HG03103 (cell line): ENCODE results near the gene SAMD1.

ENCODE experiments used
- ATAC-seq: cut with Tn5 transposase; IDR thresholded peaks from one replicate; pipeline ENCODE4 v1.9.1; 2021; ENCODE audit warnings: low read depth; ENCODE audit not compliant: unreplicated experiment

SAMD1 gene

GRCh38 chr19:14090509-14091080 is at the start of gene SAMD1:
SAMD1 (minus strand) TSS chr19:14090751.
- ATAC-seq = peak; percentile 30

GRCh38 chr19:14139944-14140343 is 49.4 kb upstream of the SAMD1 start:
- ATAC-seq = no peak

DNA sequence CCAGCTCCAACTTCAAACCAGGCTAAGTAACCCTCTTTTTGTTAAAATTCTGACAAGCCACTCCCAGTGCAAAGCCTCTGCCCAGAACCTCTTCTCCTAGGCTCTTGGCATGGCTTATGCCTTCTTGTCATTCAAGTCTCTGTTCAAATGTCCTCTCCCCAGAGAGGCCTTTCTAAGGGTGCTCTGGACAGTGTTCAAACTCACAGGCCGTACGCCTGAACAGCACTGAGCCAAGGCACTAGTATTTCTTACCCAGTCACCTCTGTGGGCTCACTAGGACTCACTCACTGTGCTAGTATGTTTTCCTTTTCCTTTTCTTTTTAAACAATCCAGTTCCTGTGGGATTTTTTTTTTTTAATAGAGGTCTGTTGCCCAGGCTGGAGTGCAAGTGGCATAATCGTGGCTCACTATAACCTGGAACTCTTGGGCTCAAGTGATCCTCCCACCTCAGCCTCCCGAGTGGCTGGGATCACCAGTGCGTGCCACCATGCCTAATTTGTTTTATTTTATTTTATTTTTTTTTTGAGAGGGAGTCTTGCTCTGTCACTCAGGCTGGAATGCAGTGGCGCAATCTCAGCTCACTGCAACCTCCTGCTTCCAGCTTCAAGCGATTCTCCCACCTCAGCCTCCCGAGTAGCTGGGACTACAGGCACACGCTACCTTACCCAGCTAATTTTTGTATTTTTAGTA is 48.2 kb upstream of the SAMD1 start:
- ATAC-seq = no peak

- peak; percentile 66 for ATAC-seq
Observed at GRCh38 chr19:14136509-14137281, 46.1 kb upstream of the SAMD1 start, which contains the start of gene ASF1B. ASF1B (minus strand) TSS chr19:14136589; CDS start chr19:14136456, 133 bp downstream.

GRCh38 chr19:14135985-14136508 is 45.5 kb upstream of the SAMD1 start:
- no peak for ATAC-seq

DNA sequence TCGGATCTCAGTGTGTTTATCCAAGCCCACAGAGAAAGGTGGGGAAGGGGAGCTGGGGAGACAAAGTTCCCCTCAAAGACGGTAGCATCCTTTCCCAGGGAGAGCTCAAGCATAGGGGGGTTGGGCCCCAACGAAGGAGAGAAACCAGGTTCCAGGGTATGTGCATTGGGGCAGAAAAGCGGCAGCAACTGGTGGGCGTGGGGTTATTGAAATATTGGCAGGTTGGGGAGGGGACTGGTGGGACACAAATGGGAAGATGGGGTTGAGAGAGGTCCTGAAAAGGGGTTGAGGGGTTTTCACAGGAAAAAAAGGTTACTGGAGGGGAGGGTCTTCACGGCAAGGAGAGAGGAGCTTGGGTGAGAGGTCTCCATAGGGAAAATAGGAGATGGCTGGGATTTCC is 44.8 kb upstream of the SAMD1 start:
- no peak for ATAC-seq

DNA sequence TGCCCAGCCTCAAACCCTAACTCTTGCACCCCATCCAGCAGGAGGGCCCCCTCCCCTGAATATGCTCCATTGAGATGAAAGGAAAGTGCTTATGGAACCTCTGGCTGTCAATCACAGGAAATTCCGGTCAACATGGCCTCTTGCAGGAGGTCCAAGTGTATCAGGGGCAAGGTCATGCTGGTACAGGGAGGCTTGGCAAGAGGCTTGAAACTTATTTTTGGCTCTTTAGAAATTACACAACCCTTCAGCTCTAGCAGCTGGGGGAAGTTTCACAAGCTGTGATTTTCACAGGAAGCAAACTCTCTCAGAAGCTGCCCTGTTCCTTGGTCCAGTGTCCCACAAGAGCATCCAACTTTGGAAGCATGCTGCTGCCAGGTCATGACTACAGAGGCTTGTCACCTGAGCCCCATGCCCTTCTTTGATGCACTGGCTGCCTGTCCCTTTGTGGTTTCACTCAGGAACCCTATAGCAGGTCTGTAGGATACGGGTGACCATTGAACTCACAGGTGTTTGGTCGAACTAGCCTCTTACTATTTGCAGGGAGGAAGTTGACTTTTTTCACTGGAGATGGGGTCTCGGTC is 37.5 kb upstream of the SAMD1 start:
- no peak for ATAC-seq

- no peak for ATAC-seq
Observed at GRCh38 chr19:14127176-14127575, 36.6 kb upstream of the SAMD1 start.

DNA sequence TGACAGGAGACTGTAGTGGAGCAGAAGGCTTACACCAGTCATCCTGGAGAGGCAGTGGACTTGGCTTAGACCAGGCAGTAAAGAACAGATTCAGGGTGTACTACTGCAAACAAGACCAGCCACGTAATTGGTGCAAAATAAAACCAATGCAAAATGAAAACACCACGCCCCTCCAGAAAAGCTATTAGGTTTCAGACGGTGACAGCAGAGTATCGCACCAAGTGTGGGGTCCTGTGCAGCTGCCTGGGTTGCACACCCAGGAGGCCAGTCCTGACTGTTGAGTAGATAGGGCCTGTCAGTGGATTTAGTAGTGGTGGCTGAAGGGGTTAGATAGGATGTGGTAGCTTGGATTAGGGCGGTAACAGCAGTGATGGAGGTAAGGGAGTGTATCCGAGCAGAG is 32.4 kb upstream of the SAMD1 start:
- no peak for ATAC-seq

DNA sequence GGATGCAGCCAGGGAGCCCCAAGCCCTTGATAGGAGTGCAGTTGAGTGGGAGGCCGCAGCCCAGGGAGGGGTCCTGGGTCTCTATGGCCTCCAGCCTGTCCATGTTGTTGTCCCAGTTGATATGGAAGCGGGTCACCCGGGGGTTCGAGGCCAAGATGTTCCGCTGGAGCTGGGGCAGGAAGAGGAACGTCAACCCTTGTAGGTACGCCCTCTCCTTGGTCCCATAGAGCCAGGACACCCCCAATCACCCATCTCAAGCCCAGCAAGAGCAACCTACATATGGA is 29.9 kb upstream of the SAMD1 start:
- no peak for ATAC-seq

GRCh38 chr19:14119644-14120496 is 29.3 kb upstream of the SAMD1 start:
- ATAC-seq = no peak

DNA sequence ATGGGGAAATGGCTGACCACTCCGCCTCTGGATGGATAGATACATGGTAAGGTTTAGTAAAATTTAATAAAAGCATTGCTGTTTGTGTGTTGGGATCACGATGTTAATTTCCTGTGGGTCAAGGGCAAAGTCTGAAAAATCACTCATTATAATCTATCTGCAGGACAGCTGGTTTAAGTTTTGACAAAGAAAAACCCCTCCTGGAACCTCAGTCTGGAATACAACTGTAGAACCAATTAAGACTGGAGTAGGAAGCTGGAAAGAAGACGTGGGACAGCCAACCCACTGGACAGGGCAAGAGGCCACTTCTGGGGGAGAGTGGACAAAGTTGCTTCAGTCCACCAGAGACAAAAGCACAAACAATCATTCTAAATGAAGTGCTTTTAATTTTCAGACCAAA is 28.6 kb upstream of the SAMD1 start:
- no peak for ATAC-seq

GRCh38 chr19:14118165-14119051 is 27.9 kb upstream of the SAMD1 start:
- peak; percentile 7 for ATAC-seq

- ATAC-seq = peak; percentile 78
Observed at GRCh38 chr19:14117668-14118164, 27.2 kb upstream of the SAMD1 start, which contains the start of gene PRKACA. PRKACA (minus strand) TSS chr19:14117762; CDS start chr19:14117547, 215 bp downstream.

- peak; percentile 15 for ATAC-seq
Observed at GRCh38 chr19:14116918-14117578, 26.5 kb upstream of the SAMD1 start.

DNA sequence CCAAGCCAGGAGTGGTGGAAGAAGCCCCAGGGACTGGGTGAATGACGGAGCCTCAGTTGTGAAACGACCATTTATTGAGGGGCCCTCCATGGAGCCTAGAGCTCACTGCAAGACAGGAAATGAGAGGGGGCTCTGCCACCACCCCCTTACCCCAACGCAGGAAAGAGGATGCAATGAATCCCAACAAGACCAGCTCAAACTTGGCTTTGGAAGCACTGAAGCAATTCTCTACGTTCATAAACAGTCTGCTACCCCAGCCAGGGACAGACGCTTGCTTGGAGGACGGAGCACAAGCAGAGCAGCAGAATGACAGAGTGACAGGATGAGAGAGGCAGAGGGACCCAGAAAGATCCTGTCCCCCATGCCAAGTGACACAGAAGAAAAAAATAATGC is 26.0 kb upstream of the SAMD1 start:
- no peak for ATAC-seq

DNA sequence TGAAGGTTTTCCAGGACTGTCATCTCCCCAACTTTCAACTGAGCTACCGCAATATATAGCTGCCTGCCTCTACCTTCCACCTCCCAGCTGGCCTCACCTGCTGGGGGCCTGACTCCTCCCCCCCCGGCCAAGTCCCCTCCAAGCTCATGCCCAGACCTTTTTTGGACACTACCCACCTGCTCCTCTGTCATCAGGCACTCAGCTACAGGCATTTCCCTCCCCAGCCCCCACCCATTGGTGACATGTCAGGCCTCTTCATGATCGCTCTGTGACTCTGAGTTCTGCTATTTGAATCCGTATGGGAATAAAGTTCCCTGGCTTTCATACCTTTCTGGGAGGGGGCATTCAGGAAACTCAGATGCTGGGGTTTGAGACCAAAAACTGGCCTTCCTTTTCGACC is 25.2 kb upstream of the SAMD1 start:
- ATAC-seq = no peak

GRCh38 chr19:14114854-14115253 is 24.3 kb upstream of the SAMD1 start:
- no peak for ATAC-seq

DNA sequence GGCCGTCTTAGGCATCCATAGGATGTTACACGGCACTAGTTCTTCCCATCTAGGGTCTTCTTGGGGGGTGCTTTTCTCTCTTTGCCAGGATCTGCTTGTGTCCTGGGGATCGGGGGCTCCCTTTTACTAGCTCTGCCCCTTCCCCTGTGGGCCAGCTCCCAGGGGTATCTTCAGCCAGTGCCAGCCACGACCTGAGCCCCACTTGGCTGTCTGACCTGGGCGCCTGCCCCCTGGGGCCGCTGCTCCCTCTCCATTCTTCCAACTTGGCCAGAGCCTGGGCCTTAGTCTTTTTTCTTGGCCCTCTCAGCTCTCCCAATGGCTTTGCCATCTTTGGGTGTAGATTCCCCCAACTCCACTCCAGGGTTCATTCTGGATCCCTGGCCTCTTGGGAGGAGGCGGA is 23.9 kb upstream of the SAMD1 start:
- no peak for ATAC-seq
